Measurements from ENCODE around the gene SCAMP4.
A peak's percentile ranks its signal among the peaks of the same experiment; 100 is the strongest.

Gene SCAMP4

DNA sequence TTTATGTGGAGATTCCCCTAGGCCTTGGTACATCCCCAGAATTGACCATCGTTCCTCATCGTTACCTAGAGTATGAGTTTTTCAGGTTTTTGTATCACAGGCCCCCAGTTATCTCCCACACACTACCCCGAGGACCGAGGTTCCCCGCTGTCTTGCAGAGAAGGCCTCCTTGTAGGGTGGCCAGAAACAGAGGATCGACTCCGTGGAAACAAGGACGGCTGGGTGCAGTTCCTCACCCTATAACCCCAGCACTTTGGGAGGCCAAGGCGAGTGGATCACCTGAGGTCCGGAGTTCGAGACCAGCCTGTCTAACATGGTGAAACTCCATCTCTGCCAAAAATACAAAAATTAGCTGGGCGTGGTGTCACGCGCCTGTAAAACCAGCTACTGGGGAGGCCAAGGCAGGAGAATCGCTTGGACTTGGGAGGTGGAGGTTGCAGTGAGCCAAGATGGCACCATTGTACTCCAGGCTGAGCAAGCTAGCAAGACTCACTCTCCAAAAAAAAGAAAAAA is 720 bp downstream of the SCAMP4 start:
- no peak overlapping the region for H3K27ac ChIP-seq (ENCODE audit: low read depth, low read length)
- DNase-seq: no peak

DNA sequence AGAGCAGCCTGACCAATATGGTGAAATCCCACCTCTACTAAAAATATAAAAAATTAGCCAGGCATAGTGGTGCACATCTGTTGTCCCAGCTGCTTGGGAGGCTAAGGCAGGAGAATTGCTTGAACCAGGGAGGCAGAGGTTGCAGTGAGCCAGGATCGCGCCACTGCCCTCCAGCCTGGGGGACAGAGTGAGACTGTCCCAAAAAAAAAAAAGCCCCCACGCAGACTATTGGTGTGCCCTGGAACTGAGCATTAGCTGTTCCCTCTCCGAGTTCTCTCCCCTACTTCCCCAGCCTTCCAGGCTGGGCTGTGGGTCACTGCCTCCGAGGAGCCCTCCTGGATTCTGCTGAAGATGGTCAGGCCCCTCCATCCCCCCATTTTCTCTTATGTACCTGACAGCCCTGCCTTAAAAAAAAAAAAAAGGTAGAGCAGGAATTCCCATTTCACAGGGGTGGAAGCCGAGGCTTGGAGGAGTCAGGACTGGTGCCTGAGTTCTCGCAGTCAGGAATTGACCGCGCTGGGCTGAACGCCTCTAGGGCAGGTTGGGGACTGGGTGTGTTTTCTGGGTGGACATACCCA is 1.9 kb downstream of the SCAMP4 start:
- Histone ChIP-seq H3K18ac (ENCODE audit: low read length) (no peak overlapping the region), H2BK15ac (replicated peaks; ENCODE audit: low read depth) (no peak overlapping the region), H3K79me2 (ENCODE audit: control insufficient read depth, insufficient read depth, low read length) (peaks cover 45% of the 10 kb centered on the region), H3K23ac (ENCODE audit: low read length) (no peak overlapping the region), H3K79me1 (ENCODE audit: low read length) (peaks cover 13% of the 10 kb centered on the region), H2BK5ac (ENCODE audit: low read length) (no peak overlapping the region), H2AK5ac (ENCODE audit: low read length) (no peak overlapping the region), H3K4me2 (ENCODE audit: low read length) (no peak overlapping the region), H3K27me3 (ENCODE audit: insufficient read depth, low read length, poor library complexity) (no peaks in the 10 kb centered on the region), H4K8ac (ENCODE audit: low read depth, low read length) (no peak overlapping the region), H3K4me3 (ENCODE audit: low read length) (no peak overlapping the region), H2BK120ac (ENCODE audit: low read depth, low read length) (no peak overlapping the region), H3K4ac (ENCODE audit: low read depth, low read length) (no peak overlapping the region), H3K56ac (ENCODE audit: low read length) (peak overlapping the region; percentile 17), H3K4me1 (ENCODE audit: control insufficient read depth, low read depth, low read length) (no peaks in the 10 kb centered on the region), H3K27ac (ENCODE audit: low read depth, low read length) (no peak overlapping the region), H4K5ac (ENCODE audit: low read length) (no peak overlapping the region), H3K9ac (ENCODE audit: low read length) (no peak overlapping the region), H3K36me3 (ENCODE audit: control insufficient read depth, insufficient read depth, low read length) (peaks cover 1% of the 10 kb centered on the region)
- DNase-seq: no peak
- WGBS (ENCODE audit: extremely low coverage, insufficient coverage, low lambda C conversion rate): no CpG with 5 or more reads among the region's 10 CpGs

More for the DNA sequence above, 720 bp downstream of the SCAMP4 start:
- Histone ChIP-seq H2BK15ac (replicated peaks; ENCODE audit: low read depth) (no peak overlapping the region), H3K4me2 (ENCODE audit: low read length) (peak overlapping the region; percentile 78), H3K4me3 (ENCODE audit: low read length) (peak overlapping the region; percentile 73), H3K79me1 (ENCODE audit: low read length) (peaks cover 13% of the 10 kb centered on the region), H2AK5ac (ENCODE audit: low read length) (no peak overlapping the region), H3K4ac (ENCODE audit: low read depth, low read length) (peak overlapping the region; percentile 44), H2BK120ac (ENCODE audit: low read depth, low read length) (no peak overlapping the region), H2BK5ac (ENCODE audit: low read length) (no peak overlapping the region), H3K56ac (ENCODE audit: low read length) (peak overlapping the region; percentile 93), H3K27me3 (ENCODE audit: insufficient read depth, low read length, poor library complexity) (no peaks in the 10 kb centered on the region), H4K8ac (ENCODE audit: low read depth, low read length) (no peak overlapping the region), H3K23ac (ENCODE audit: low read length) (peak overlapping the region; percentile 1), H3K36me3 (ENCODE audit: control insufficient read depth, insufficient read depth, low read length) (peaks cover 1% of the 10 kb centered on the region), H3K18ac (ENCODE audit: low read length) (no peak overlapping the region), H4K5ac (ENCODE audit: low read length) (no peak overlapping the region), H3K4me1 (ENCODE audit: control insufficient read depth, low read depth, low read length) (no peaks in the 10 kb centered on the region), H3K9ac (ENCODE audit: low read length) (peak overlapping the region; percentile 93), H3K79me2 (ENCODE audit: control insufficient read depth, insufficient read depth, low read length) (peaks cover 40% of the 10 kb centered on the region)
- WGBS (ENCODE audit: extremely low coverage, insufficient coverage, low lambda C conversion rate): no CpG with 5 or more reads among the region's 15 CpGs

DNA sequence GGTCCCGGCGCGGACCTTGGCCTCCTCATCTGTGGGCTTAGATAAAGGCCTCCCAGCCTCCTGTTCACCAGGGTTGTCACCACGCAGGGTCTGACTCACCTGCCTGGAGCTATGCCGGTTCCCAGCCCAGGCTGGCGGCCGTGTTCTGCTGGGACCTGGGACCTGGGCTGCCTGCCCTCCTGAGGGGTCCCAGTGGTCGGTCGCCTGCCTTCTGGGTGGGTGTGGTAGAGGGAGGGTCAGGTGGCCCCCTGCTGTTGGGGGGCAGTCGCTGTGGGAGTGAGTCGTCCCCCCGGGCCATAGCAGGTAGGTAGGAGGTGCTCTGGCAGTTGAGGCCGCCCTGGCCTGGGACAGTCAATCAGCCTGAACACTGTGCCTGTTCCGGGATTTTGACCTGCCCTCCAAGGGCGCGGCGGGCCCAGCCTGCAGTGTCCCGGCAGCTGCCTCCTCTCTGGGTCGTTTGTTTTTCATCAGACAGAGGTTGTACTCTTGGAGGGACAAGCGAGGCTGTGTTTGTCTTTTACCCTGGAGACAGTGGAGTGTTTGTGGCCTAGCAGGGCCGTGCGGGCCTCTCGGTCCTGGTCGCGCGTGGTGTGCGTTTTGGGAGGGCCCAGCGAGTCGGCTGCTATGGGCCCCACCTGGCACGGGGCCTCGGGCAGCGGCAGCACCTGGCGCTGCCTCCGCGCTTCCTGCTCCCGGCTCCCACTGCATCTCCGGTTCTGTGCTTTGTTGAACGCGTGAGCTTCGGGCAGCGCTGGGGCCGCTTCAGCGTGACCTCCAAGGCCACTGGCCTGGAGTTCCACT is 2.6 kb downstream of the SCAMP4 start:
- no peaks in the 10 kb centered on the region for H3K4me1 ChIP-seq (ENCODE audit: control insufficient read depth, low read depth, low read length)
- H3K36me3 ChIP-seq (ENCODE audit: control insufficient read depth, insufficient read depth, low read length): peaks cover 3% of the 10 kb centered on the region
- H3K18ac ChIP-seq (ENCODE audit: low read length): no peak overlapping the region
- no peak overlapping the region for H2AK5ac ChIP-seq (ENCODE audit: low read length)
- no peak for DNase-seq
- H3K4me2 ChIP-seq (ENCODE audit: low read length): no peak overlapping the region
- peaks cover 49% of the 10 kb centered on the region for H3K79me2 ChIP-seq (ENCODE audit: control insufficient read depth, insufficient read depth, low read length)
- no peak overlapping the region for H4K5ac ChIP-seq (ENCODE audit: low read length)
- H3K4ac ChIP-seq (ENCODE audit: low read depth, low read length): no peak overlapping the region
- H3K56ac ChIP-seq (ENCODE audit: low read length): peak overlapping the region; percentile 17
- no peaks in the 10 kb centered on the region for H3K27me3 ChIP-seq (ENCODE audit: insufficient read depth, low read length, poor library complexity)
- H3K27ac ChIP-seq (ENCODE audit: low read depth, low read length): no peak overlapping the region
- H3K23ac ChIP-seq (ENCODE audit: low read length): no peak overlapping the region
- no CpG with 5 or more reads among the region's 43 CpGs for WGBS (ENCODE audit: extremely low coverage, insufficient coverage, low lambda C conversion rate)
- no peak overlapping the region for H4K8ac ChIP-seq (ENCODE audit: low read depth, low read length)
- peaks cover 13% of the 10 kb centered on the region for H3K79me1 ChIP-seq (ENCODE audit: low read length)
- H2BK120ac ChIP-seq (ENCODE audit: low read depth, low read length): no peak overlapping the region
- H3K4me3 ChIP-seq (ENCODE audit: low read length): no peak overlapping the region
- no peak overlapping the region for H2BK15ac ChIP-seq (replicated peaks; ENCODE audit: low read depth)
- no peak overlapping the region for H3K9ac ChIP-seq (ENCODE audit: low read length)
- no peak overlapping the region for H2BK5ac ChIP-seq (ENCODE audit: low read length)

DNA sequence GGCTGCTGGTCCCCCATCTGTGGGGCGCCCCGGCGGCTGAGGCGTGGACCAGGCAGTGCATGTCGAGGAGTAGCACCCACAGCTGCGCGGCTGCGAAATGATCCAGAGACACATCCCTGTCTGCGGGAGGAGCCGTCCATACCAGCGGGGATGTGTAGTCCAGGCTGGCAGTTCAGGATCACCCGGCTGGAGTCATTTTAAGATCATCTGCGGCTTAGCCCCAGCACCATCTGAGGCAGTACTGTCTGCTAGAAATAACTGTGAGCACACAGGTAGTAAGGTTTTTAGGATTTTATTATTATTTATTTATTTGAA is 3.1 kb downstream of the SCAMP4 start:
- Histone ChIP-seq H4K5ac (ENCODE audit: low read length) (no peak overlapping the region), H3K4me1 (ENCODE audit: control insufficient read depth, low read depth, low read length) (no peaks in the 10 kb centered on the region), H3K9ac (ENCODE audit: low read length) (no peak overlapping the region), H3K4me2 (ENCODE audit: low read length) (no peak overlapping the region), H3K36me3 (ENCODE audit: control insufficient read depth, insufficient read depth, low read length) (peaks cover 3% of the 10 kb centered on the region), H3K23ac (ENCODE audit: low read length) (no peak overlapping the region), H3K79me1 (ENCODE audit: low read length) (peaks cover 13% of the 10 kb centered on the region), H3K4me3 (ENCODE audit: low read length) (no peak overlapping the region), H3K79me2 (ENCODE audit: control insufficient read depth, insufficient read depth, low read length) (peaks cover 49% of the 10 kb centered on the region), H2BK15ac (replicated peaks; ENCODE audit: low read depth) (no peak overlapping the region), H3K27me3 (ENCODE audit: insufficient read depth, low read length, poor library complexity) (no peaks in the 10 kb centered on the region), H2BK120ac (ENCODE audit: low read depth, low read length) (no peak overlapping the region), H3K56ac (ENCODE audit: low read length) (no peak overlapping the region), H3K4ac (ENCODE audit: low read depth, low read length) (no peak overlapping the region), H2AK5ac (ENCODE audit: low read length) (no peak overlapping the region), H3K18ac (ENCODE audit: low read length) (no peak overlapping the region), H3K27ac (ENCODE audit: low read depth, low read length) (no peak overlapping the region), H4K8ac (ENCODE audit: low read depth, low read length) (no peak overlapping the region), H2BK5ac (ENCODE audit: low read length) (no peak overlapping the region)
- no peak for DNase-seq
- WGBS (ENCODE audit: extremely low coverage, insufficient coverage, low lambda C conversion rate): no CpG with 5 or more reads among the region's 13 CpGs

DNA sequence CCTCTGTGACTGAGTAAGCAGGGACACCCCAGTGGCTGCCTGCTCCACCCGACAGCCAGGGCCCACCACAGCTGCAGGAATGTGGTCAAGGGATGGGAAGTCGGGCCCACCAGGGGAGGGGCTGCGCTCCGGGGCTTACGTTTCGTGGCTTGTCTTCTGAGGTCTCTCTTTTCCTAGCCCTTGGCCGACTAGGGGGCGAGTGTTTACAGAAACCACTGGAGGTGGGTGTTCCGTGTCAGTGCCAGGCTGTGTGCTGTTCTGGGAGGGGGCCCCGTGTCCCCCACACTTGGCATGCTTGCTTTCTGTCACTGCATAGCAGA is 4.5 kb downstream of the SCAMP4 start:
- no peak overlapping the region for H2BK15ac ChIP-seq (replicated peaks; ENCODE audit: low read depth)
- no peak overlapping the region for H2BK5ac ChIP-seq (ENCODE audit: low read length)
- no peak overlapping the region for H3K18ac ChIP-seq (ENCODE audit: low read length)
- H3K79me2 ChIP-seq (ENCODE audit: control insufficient read depth, insufficient read depth, low read length): peaks cover 57% of the 10 kb centered on the region
- no peak overlapping the region for H3K56ac ChIP-seq (ENCODE audit: low read length)
- no peak overlapping the region for H3K4ac ChIP-seq (ENCODE audit: low read depth, low read length)
- no peak overlapping the region for H3K23ac ChIP-seq (ENCODE audit: low read length)
- no peak for DNase-seq
- peaks cover 23% of the 10 kb centered on the region for H3K79me1 ChIP-seq (ENCODE audit: low read length)
- H4K8ac ChIP-seq (ENCODE audit: low read depth, low read length): no peak overlapping the region
- H3K4me1 ChIP-seq (ENCODE audit: control insufficient read depth, low read depth, low read length): no peaks in the 10 kb centered on the region
- H3K27ac ChIP-seq (ENCODE audit: low read depth, low read length): no peak overlapping the region
- H3K36me3 ChIP-seq (ENCODE audit: control insufficient read depth, insufficient read depth, low read length): peaks cover 3% of the 10 kb centered on the region
- H2AK5ac ChIP-seq (ENCODE audit: low read length): no peak overlapping the region
- no peak overlapping the region for H4K5ac ChIP-seq (ENCODE audit: low read length)
- H3K27me3 ChIP-seq (ENCODE audit: insufficient read depth, low read length, poor library complexity): no peaks in the 10 kb centered on the region
- no peak overlapping the region for H3K4me3 ChIP-seq (ENCODE audit: low read length)
- no peak overlapping the region for H2BK120ac ChIP-seq (ENCODE audit: low read depth, low read length)
- H3K4me2 ChIP-seq (ENCODE audit: low read length): no peak overlapping the region
- no peak overlapping the region for H3K9ac ChIP-seq (ENCODE audit: low read length)
- no CpG with 5 or more reads among the region's 10 CpGs for WGBS (ENCODE audit: extremely low coverage, insufficient coverage, low lambda C conversion rate)
